Measurements from ENCODE around the gene TOLLIP.

The TOLLIP gene

GRCh38 chr11:1285876-1286275 lies 23.6 kb downstream of the TOLLIP start:
- no peak for DNase-seq
- no peaks in the 10 kb centered on the region for H3K27me3 ChIP-seq (ENCODE audit: insufficient read depth, low read depth, severe bottlenecking)
- H3K36me3 ChIP-seq: peaks cover 47% of the 10 kb centered on the region
- no peak overlapping the region for H3K4me3 ChIP-seq (ENCODE audit: low read depth, low read length)
- H3K9me3 ChIP-seq (ENCODE audit: severe bottlenecking): no peaks in the 10 kb centered on the region
- H3K27ac ChIP-seq: no peak overlapping the region
- TF ChIP-seq, protein P1, sequence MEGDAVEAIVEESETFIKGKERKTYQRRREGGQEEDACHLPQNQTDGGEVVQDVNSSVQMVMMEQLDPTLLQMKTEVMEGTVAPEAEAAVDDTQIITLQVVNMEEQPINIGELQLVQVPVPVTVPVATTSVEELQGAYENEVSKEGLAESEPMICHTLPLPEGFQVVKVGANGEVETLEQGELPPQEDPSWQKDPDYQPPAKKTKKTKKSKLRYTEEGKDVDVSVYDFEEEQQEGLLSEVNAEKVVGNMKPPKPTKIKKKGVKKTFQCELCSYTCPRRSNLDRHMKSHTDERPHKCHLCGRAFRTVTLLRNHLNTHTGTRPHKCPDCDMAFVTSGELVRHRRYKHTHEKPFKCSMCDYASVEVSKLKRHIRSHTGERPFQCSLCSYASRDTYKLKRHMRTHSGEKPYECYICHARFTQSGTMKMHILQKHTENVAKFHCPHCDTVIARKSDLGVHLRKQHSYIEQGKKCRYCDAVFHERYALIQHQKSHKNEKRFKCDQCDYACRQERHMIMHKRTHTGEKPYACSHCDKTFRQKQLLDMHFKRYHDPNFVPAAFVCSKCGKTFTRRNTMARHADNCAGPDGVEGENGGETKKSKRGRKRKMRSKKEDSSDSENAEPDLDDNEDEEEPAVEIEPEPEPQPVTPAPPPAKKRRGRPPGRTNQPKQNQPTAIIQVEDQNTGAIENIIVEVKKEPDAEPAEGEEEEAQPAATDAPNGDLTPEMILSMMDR (IDR thresholded peaks at IDR 0.05; ENCODE audit: low read depth, low read length): no peak

DNA sequence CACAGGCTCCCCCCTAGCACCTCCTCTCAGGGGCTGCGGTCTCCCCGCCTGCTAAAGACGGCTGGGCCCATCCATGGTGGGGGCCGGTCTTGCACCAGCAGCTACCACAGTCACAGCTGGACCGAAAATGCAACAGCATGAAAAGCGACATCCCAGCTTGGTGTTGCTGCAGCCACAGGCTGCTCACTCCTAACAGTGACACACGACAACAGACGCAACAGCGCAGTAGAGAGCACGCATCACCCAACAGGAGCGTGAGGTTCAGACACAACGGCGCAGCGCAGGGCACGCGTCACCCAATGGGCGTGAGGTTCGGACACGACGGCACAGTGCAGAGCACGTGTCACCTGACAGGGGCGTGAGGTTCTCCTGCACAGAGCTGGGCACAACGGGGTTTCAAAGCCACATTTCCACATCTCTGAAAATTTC lies 24.1 kb downstream of the TOLLIP start:
- no peak overlapping the region for H3K27ac ChIP-seq
- H3K4me3 ChIP-seq (ENCODE audit: low read depth, low read length): no peak overlapping the region
- H3K9me3 ChIP-seq (ENCODE audit: severe bottlenecking): no peaks in the 10 kb centered on the region
- TF ChIP-seq, protein P1 (IDR thresholded peaks at IDR 0.05; ENCODE audit: low read depth, low read length): no peak
- DNase-seq: no peak
- no peaks in the 10 kb centered on the region for H3K27me3 ChIP-seq (ENCODE audit: insufficient read depth, low read depth, severe bottlenecking)
- peaks cover 48% of the 10 kb centered on the region for H3K36me3 ChIP-seq

GRCh38 chr11:1283906-1284305 lies 25.5 kb downstream of the TOLLIP start:
- TF ChIP-seq, protein P1 (IDR thresholded peaks at IDR 0.05; ENCODE audit: low read depth, low read length): no peak

DNA sequence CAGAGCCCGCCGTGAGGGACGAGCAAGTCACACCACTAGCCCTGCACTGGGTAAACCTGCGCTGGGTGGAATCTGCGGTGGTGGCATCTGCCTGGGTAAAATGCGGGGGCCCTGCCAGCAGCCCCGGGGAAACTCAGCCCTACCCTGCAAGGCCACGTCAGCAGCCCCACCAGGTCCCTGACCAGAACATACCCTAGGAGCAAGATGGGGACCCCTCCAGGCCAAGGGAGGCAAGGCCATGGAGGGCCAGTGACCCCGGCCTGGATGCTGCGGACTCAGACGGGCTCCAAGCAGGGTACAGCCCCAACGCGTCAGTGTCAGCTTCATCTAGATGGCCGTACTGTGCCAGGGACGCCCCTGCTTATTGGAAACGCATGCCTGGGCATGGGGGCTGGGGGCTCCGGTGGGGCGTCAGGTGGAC lies 26.3 kb downstream of the TOLLIP start:
- H3K36me3 ChIP-seq: peaks cover 33% of the 10 kb centered on the region
- no peaks in the 10 kb centered on the region for H3K9me3 ChIP-seq (ENCODE audit: severe bottlenecking)
- DNase-seq: no peak
- H3K4me3 ChIP-seq (ENCODE audit: low read depth, low read length): no peak overlapping the region
- no peaks in the 10 kb centered on the region for H3K27me3 ChIP-seq (ENCODE audit: insufficient read depth, low read depth, severe bottlenecking)
- H3K27ac ChIP-seq: no peak overlapping the region
- TF ChIP-seq, protein P1 (IDR thresholded peaks at IDR 0.05; ENCODE audit: low read depth, low read length): no peak

More at GRCh38 chr11:1283906-1284305, 25.5 kb downstream of the TOLLIP start:
- no peak for DNase-seq
- peaks cover 41% of the 10 kb centered on the region for H3K36me3 ChIP-seq
- H3K9me3 ChIP-seq (ENCODE audit: severe bottlenecking): no peaks in the 10 kb centered on the region
- no peak overlapping the region for H3K27ac ChIP-seq
- H3K4me3 ChIP-seq (ENCODE audit: low read depth, low read length): no peak overlapping the region
- H3K27me3 ChIP-seq (ENCODE audit: insufficient read depth, low read depth, severe bottlenecking): no peaks in the 10 kb centered on the region

- Histone ChIP-seq H3K27ac (no peak overlapping the region), H3K27me3 (ENCODE audit: insufficient read depth, low read depth, severe bottlenecking) (no peaks in the 10 kb centered on the region), H3K9me3 (ENCODE audit: severe bottlenecking) (no peaks in the 10 kb centered on the region), H3K4me3 (ENCODE audit: low read depth, low read length) (no peak overlapping the region), H3K36me3 (peaks cover 29% of the 10 kb centered on the region)
- TF ChIP-seq, protein P1 (IDR thresholded peaks at IDR 0.05; ENCODE audit: low read depth, low read length): no peak
- no peak for DNase-seq
Measured at GRCh38 chr11:1281974-1282365, 27.5 kb downstream of the TOLLIP start.

DNA sequence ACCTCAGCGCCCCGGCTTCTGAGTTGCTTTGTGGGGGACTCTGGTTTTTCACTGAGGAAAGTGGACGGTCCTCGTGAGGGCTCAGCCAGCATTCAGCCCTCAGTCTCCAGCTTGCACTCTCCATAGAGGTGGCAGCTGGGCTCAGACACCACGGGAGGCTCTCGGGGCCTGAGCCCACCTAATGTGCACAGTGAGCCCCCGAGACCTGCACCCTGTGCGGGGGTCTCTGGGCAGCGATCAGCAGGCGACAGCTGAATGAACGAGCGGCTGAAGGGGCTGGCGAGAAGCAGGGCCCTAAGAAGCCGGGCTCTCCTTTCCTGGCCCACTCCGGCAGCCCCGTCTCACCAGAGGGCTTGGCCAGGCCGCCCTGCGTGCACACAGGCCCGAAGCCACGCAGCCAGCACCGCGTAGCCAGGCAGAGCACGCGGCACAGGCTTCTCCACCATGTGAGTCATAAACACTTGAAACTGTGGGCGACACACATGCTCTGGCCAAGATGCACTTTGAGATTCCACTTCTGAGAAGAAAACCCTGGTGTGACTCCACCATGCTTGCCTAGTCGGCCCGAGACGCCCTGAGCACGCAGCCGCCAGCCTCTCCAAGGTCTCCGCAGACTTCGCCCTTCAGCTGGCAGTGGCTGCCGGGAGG lies 28.0 kb downstream of the TOLLIP start:
- Histone ChIP-seq H3K27me3 (ENCODE audit: insufficient read depth, low read depth, severe bottlenecking) (no peaks in the 10 kb centered on the region), H3K9me3 (ENCODE audit: severe bottlenecking) (no peaks in the 10 kb centered on the region), H3K27ac (no peak overlapping the region), H3K36me3 (peaks cover 32% of the 10 kb centered on the region), H3K4me3 (ENCODE audit: low read depth, low read length) (no peak overlapping the region)
- TF ChIP-seq, protein P1 (IDR thresholded peaks at IDR 0.05; ENCODE audit: low read depth, low read length): no peak
- DNase-seq: no peak
